GM21528 (cell line): ENCODE data around the gene GIPC3.

Source experiments
- ATAC-seq: cut with Tn5 transposase; IDR thresholded peaks from one replicate; pipeline ENCODE4 v1.9.1; 2021; ENCODE audit warnings: mild to moderate bottlenecking, moderate library complexity; ENCODE audit not compliant: unreplicated experiment, low FRiP score

GIPC3 gene

DNA sequence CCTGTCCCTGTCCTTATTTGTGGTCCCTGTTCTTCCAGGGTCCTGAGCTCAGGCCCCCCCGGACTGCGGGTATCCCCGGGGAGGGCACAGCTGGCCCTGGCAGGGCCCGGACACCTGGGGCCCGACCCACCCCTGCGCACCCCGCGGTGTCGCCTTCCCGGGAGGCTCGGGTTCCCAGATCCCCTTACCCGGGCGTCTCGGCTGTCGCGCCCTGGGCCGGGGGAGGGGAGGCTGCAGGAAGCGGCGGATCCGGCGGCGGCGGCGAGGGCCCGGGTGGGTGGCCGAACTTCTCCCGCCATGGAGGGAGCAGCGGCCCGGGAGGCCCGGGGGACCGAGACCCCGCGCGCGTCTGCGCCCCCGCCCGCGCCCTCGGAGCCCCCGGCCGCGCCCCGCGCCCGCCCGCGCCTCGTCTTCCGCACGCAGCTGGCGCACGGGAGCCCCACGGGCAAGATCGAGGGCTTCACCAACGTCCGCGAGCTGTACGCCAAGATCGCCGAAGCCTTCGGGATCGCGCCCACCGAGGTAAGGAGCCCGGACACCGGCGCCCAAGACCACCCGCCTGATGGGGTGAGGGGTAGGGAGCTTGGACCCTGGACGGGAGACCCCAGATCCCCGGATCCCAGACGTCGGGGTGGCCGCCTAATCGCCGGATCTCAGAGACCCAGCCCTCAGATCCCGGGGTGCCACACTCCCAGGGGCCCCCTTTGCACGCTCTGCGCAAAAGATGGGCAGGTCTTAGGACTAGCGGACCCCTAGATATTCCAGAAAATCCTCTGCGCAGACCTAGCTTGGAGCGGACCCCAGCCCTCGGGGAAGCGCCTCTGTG lies at the start of gene GIPC3:
TSS of gene GIPC3 (plus strand) at position 178 of the 826 bp plus-strand sequence. CDS start at position 298, 120 bp downstream.
- no peak for ATAC-seq

GRCh38 chr19:3535563-3535965 lies 49.7 kb upstream of the GIPC3 start:
- ATAC-seq, result no peak

DNA sequence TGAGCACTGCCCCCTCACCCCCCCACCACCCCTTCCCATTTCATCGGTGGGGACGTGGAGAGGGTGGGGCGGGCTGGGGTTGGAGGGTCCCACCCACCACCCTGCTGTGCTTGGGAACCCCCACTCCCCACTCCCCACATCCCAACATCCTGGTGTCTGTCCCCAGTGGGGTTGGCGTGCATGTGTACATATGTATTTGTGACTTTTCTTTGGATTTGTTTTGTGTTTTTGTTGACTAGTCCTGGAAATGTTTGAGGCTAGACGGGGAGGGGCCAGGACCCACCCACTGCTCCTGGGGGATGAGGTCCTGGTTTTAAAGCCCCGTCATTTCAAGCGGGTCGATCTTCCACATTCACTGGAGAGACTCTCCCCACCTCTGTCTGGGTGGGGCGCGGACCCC lies 49.3 kb upstream of the GIPC3 start:
- no peak for ATAC-seq

DNA sequence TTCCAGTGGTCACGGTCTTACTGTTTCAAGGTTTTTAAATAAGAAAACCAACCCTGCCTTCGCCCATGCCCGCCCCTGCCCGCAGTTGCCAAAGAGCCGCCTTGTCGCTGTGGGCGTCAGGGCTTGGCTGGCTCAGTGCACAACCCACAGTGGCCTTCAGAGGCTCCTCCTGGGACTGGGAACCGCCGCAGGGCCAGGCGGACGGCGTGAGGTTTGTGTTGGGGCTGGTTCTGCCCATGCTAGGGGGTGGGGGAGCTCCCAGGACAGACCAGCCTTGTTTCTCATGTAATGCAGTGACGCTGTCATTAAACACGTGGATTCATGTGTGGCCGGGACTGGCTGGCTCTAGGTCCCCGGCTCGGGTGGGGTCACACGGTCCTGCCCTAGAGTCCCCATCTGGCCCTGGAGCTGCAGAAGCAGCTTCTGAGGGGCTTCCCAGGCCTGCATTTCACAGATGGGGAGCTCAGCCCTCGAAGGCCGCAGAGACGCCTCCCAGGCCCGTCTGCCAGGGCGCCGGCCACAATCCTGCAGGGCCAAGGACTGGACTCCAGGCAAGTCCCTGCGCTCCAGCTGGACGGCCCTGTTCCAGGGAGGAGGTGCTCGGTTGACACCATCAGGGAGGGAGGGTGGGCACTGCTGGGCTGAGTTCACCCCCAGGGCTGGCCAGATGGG lies 48.7 kb upstream of the GIPC3 start:
- no peak for ATAC-seq

GRCh38 chr19:3537101-3537437 lies 48.2 kb upstream of the GIPC3 start:
- no peak for ATAC-seq

DNA sequence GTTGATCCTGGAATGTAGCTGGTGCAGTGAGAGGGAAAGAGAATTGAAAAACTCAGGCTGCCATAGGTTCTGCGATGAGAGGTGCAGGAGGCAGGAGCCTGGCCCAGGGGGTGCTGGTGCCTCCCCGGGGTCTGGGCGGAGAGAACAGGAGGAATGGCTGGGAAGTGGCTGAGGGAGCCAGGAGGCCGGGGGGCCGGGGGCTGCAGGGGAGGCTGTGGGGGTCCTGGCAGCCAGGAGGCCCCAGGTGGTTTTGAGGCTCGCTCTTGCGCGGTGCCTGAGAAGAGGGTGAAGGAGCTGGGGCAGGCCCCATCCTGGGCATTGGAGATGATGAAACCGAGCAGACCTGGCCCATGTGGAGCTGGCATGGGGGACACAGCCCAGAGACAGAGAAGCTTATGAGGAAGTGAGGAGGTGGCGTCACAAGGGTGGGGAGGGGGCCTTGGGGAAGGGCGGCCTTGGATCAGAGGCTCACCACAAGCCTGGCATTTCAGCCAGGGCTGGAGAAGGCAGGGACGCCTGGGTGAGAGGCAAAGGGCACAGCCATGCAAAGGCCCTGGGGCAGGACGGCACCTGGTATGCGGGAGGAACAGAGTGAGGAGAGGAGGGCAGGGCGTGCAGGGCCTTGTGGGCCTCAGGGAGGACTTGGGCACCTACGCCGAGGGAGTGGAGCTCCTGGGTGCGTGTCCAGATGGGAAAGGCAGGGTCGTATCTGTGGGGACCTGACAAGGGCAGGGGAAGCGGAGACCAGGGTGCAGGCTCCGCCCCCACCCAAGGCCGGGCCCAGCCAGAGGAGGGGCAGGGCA lies 47.6 kb upstream of the GIPC3 start:
- ATAC-seq, result no peak

DNA sequence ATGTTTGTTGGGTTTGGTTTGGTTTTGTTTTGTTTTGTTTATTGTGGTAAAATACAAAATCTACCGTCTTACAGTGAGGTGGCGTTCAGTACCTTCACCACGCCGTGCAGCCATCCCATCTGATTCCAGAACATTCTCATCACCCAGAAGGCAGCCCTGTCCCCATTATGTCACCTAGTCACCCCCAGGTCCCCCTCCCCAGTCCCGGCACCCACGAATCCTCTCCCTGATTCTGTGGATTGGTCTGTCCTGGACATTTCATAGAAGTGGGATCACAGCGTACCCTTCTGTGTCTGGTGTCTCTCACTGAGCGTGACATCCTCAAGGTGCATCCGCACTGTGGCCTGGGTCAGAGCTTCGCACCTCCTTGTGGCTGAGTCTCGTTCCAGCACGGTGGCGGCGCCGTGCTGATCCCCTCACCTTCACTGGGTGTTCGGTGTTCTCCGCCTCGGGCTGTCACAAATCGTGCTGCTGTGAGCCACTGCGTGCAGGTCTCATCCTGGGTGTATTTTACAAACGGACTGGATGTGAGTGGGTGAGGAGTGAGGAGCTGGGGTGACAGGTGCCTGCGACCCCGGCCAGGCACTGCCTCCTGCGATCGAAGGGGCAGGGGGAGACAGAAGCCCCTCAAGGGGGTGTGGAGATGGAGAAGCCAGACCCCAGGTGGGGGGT lies 46.9 kb upstream of the GIPC3 start:
- no peak for ATAC-seq

GRCh38 chr19:3538965-3539755 lies 46.1 kb upstream of the GIPC3 start, which contains the start of gene TEKTIP1:
TEKTIP1 (plus strand) TSS chr19:3539174; CDS start chr19:3539178, 4 bp downstream.
- ATAC-seq, result no peak

- no peak for ATAC-seq
Measured at GRCh38 chr19:3539756-3540118, 45.5 kb upstream of the GIPC3 start.

DNA sequence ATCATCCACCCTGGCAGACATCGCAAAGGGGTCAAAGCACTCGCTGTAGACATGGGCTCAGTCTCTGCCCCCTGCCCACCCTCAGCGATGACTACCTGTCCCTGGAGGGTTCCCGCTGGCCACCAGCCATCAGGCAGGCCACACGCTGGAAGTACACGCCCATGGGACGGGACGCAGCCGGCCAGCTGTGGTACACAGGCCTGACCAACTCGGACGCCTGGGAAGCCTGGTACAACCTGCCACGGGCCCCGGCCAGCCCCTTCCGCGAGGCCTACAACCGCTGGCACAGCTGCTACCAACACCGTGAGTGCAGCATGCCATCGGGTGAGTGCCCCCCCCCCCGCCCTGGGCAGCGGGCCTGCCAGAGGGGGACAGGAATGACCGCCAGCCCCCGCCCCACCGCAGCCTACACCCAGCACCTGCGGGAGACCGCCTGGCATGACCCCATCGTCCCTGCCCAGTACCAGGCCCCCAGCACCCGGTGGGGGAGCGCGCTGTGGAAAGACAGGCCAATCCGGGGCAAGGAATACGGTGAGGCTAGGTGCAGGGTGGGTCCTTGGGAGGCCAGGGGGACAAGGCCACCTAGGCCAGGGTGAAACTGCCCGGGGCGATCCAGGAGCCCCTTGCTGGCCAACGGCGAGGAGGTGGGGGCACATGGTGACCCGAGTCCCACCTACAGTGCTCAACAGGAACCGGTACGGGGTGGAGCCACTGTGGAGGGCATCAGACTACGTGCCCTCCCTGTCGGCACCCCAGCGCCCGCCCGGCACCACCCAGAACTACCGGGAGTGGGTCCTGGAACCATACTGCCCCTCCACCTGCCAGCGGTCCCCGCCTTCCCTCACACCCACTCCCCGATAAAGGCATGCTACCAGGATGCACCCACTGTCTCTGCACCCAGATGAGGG lies 41.9 kb upstream of the GIPC3 start:
- no peak for ATAC-seq

GRCh38 chr19:3544058-3544376 lies 41.3 kb upstream of the GIPC3 start:
- ATAC-seq, result no peak

- ATAC-seq, result no peak
Measured at GRCh38 chr19:3544742-3545668, 40.3 kb upstream of the GIPC3 start.

DNA sequence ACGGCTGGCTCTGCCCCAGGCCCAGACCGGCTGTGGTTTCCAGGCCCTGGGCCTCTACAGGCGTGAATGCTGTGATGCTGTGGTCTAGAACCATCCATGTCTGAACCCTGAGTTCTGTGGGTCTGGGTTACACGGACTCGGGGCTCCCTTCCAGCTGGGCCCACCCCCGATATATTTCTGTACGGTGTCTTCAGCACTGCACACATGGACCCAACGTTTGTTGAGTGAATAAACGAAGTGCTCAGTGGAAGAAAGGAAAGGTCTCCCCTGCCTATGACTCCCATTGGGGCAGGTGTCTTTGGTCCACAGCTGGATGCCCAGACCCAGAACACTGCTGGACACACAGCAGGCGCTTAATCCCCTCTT lies 39.6 kb upstream of the GIPC3 start:
- ATAC-seq, result no peak

- ATAC-seq, result no peak
Measured at GRCh38 chr19:3546119-3546518, 39.2 kb upstream of the GIPC3 start.

DNA sequence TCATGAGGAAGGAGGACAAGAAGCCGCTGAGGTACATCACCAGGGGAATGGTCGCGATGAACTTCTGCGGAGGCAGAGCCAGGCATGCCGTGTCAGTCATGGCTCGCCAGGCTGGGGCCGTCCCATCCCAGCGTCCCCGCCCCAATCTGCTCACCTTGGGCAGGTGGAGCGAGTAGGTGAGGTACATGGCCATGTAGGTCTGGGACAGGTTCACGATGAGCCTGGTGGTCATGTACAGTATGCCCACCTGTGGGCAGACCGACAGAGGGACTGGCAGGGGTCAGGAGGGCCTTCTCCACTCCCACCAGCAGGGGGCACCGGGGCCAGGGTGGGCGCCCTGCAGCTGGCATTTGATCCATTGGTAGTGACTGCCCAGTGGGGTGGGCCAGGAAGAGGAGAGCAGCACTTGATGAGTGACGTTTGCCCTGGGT lies 38.0 kb upstream of the GIPC3 start:
- no peak for ATAC-seq

DNA sequence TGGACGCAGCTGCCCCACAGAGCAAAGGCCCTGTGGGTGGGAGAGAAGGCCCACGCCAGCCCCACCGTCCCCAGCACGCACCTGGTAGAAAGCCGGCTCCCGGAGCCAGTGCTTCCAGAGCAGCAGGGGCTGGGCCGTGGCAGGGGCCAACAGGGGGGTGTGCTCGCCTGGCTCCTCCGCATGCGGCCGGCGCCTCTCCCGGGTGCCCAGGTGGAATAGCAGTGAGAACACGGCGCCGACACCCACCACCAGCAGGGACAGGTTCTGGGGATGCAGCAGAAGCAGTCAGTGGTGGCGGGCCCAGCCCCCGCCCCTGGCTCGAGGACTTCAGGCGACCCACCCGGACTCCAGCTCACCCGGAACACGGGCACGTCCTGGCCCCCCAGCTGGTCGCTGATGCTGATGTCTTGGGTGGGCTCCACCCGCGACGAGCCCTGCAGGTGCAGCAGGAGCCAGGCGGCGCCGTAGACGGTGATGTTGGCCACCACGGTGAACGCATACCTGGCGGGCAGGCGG lies 37.5 kb upstream of the GIPC3 start:
- no peak for ATAC-seq

GRCh38 chr19:3548606-3549005 lies 36.7 kb upstream of the GIPC3 start:
- no peak for ATAC-seq

GRCh38 chr19:3549816-3550215 lies 35.5 kb upstream of the GIPC3 start:
- ATAC-seq, result no peak
